Measurements from ENCODE around the gene PLCB4.

The PLCB4 gene

GRCh38 chr20:9454791-9455190 is 385.9 kb downstream of the PLCB4 start:
- no peak for DNase-seq (ENCODE audit: low read depth)

- DNase-seq (ENCODE audit: low read depth) = no peak
Measured at GRCh38 chr20:9457136-9457535, 388.2 kb downstream of the PLCB4 start.

GRCh38 chr20:9458138-9458796 is 389.4 kb downstream of the PLCB4 start:
- DNase-seq (ENCODE audit: low read depth) = no peak

GRCh38 chr20:9460518-9460917 is 391.6 kb downstream of the PLCB4 start:
- DNase-seq (ENCODE audit: low read depth) = no peak

GRCh38 chr20:9467995-9468394 is 399.1 kb downstream of the PLCB4 start:
- DNase-seq (ENCODE audit: low read depth) = no peak

- DNase-seq (ENCODE audit: low read depth) = no peak
Measured at GRCh38 chr20:9474835-9475415, 406.0 kb downstream of the PLCB4 start.

GRCh38 chr20:9475456-9475855 is 406.6 kb downstream of the PLCB4 start:
- no peak for DNase-seq (ENCODE audit: low read depth)

GRCh38 chr20:9476174-9476573 is 407.3 kb downstream of the PLCB4 start:
- DNase-seq (ENCODE audit: low read depth) = no peak

- no peak for DNase-seq (ENCODE audit: low read depth)
Measured at GRCh38 chr20:9476637-9477036, 407.8 kb downstream of the PLCB4 start.

- DNase-seq (ENCODE audit: low read depth) = no peak
Measured at GRCh38 chr20:9478771-9479170, 409.9 kb downstream of the PLCB4 start.

- no peak for DNase-seq (ENCODE audit: low read depth)
Measured at GRCh38 chr20:9480066-9480465, 411.2 kb downstream of the PLCB4 start.

GRCh38 chr20:9482180-9482579 is 413.3 kb downstream of the PLCB4 start:
- DNase-seq (ENCODE audit: low read depth) = no peak

GRCh38 chr20:9483131-9483530 is 414.2 kb downstream of the PLCB4 start:
- DNase-seq (ENCODE audit: low read depth) = no peak

- DNase-seq (ENCODE audit: low read depth) = no peak
Measured at GRCh38 chr20:9485614-9486340, 416.9 kb downstream of the PLCB4 start.

- no peak for DNase-seq (ENCODE audit: low read depth)
Measured at GRCh38 chr20:9487231-9487630, 418.3 kb downstream of the PLCB4 start.

GRCh38 chr20:9488063-9488462 is 419.2 kb downstream of the PLCB4 start:
- DNase-seq (ENCODE audit: low read depth) = no peak

GRCh38 chr20:9490161-9490560 is 421.3 kb downstream of the PLCB4 start:
- DNase-seq (ENCODE audit: low read depth) = no peak

GRCh38 chr20:9490631-9491030 is 421.7 kb downstream of the PLCB4 start:
- DNase-seq (ENCODE audit: low read depth) = no peak

- no peak for DNase-seq (ENCODE audit: low read depth)
Measured at GRCh38 chr20:9491324-9491723, 422.4 kb downstream of the PLCB4 start.

GRCh38 chr20:9492067-9492466 is 423.2 kb downstream of the PLCB4 start:
- no peak for DNase-seq (ENCODE audit: low read depth)

- DNase-seq (ENCODE audit: low read depth) = no peak
Measured at GRCh38 chr20:9493803-9494202, 424.9 kb downstream of the PLCB4 start.

- no peak for DNase-seq (ENCODE audit: low read depth)
Measured at GRCh38 chr20:9495701-9496100, 426.8 kb downstream of the PLCB4 start.

- no peak for DNase-seq (ENCODE audit: low read depth)
Measured at GRCh38 chr20:9496155-9496554, 427.3 kb downstream of the PLCB4 start.

- DNase-seq (ENCODE audit: low read depth) = no peak
Measured at GRCh38 chr20:9498322-9498721, 429.4 kb downstream of the PLCB4 start.

Measured in stimulated activated CD8-positive, alpha-beta memory T cell treated with anti-CD3 and anti-CD28 coated beads, Interleukin-7, amount 100 ng/mL, for 24 hours (primary cell).